GM18520 (cell line): ENCODE data around the gene DGKZ.
"Not testable (repeated sequence)": the region's sequence is repeated elsewhere in the genome, so short reads cannot be mapped to it uniquely, and the experiment has no call there.

ENCODE experiments used
- ATAC-seq: cut with Tn5 transposase; IDR thresholded peaks from one replicate; pipeline ENCODE4 v1.9.1; 2021; ENCODE audit not compliant: unreplicated experiment

The DGKZ gene

GRCh38 chr11:46346886-46347636 lies at the start of gene DGKZ:
DGKZ (plus strand) TSS chr11:46347463; CDS start chr11:46347660, 197 bp downstream.
- peak; percentile 76 for ATAC-seq

- no peak for ATAC-seq
These were observed 48.4 kb upstream of the DGKZ start for GRCh38 chr11:46298699-46299433.

GRCh38 chr11:46299451-46299961 lies 47.8 kb upstream of the DGKZ start:
- ATAC-seq, result no peak

- no peak for ATAC-seq
These were observed 47.0 kb upstream of the DGKZ start for GRCh38 chr11:46300270-46300669.

GRCh38 chr11:46302866-46303265 lies 44.4 kb upstream of the DGKZ start:
- ATAC-seq, result peak; percentile 77

- not testable (repeated sequence) for ATAC-seq
These were observed 43.2 kb upstream of the DGKZ start for GRCh38 chr11:46304036-46304435.

GRCh38 chr11:46304605-46305179 lies 42.6 kb upstream of the DGKZ start:
- ATAC-seq, result no peak

- no peak for ATAC-seq
These were observed 42.0 kb upstream of the DGKZ start for GRCh38 chr11:46305295-46305694.

GRCh38 chr11:46306296-46306853 lies 40.9 kb upstream of the DGKZ start:
- no peak for ATAC-seq

- ATAC-seq, result no peak
These were observed 39.9 kb upstream of the DGKZ start for GRCh38 chr11:46307369-46307768.

GRCh38 chr11:46307785-46308341 lies 39.4 kb upstream of the DGKZ start:
- ATAC-seq, result no peak

GRCh38 chr11:46308631-46309419 lies 38.4 kb upstream of the DGKZ start:
- ATAC-seq, result peak; percentile 52

- ATAC-seq, result no peak
These were observed 37.4 kb upstream of the DGKZ start for GRCh38 chr11:46309814-46310259.

- no peak for ATAC-seq
These were observed 32.1 kb upstream of the DGKZ start for GRCh38 chr11:46315033-46315738.

- no peak for ATAC-seq
These were observed 31.3 kb upstream of the DGKZ start for GRCh38 chr11:46315783-46316563.

GRCh38 chr11:46319074-46319453 lies 28.2 kb upstream of the DGKZ start:
- no peak for ATAC-seq

GRCh38 chr11:46321757-46322156 lies 25.5 kb upstream of the DGKZ start:
- ATAC-seq, result no peak

GRCh38 chr11:46322759-46323158 lies 24.5 kb upstream of the DGKZ start:
- no peak for ATAC-seq
